Karpas-422 (cell line): Measurements from ENCODE around the gene TAB2. TPM values are rescaled to one million over a fixed set of nuclear protein-coding genes. Genes with fewer than 3 reads are reported as not detected.

ENCODE experiments used
- DNase-seq: peaks from one replicate; pipeline ENCODE4 v3.0.0-alpha.2; 2015
- H2AFZ ChIP-seq: fragments of 200-600 bp; sonication (generic); 2 replicates; pipeline ENCODE4 v1.6.1; 2014; ENCODE audit warnings: antibody characterized with exemption, low read length, mixed read lengths
- H3K27ac ChIP-seq: fragments of 200-600 bp; sonication (generic); 2 replicates; pipeline ENCODE4 v1.5.1; 2014; ENCODE audit warnings: mild to moderate bottlenecking, low read length, moderate library complexity
- H3K27me3 ChIP-seq: fragments of 200-600 bp; sonication (generic); 2 replicates; pipeline ENCODE4 v1.6.1; 2014; ENCODE audit warnings: low read length, mixed read lengths
- H3K36me3 ChIP-seq: fragments of 200-600 bp; sonication (generic); 2 replicates; pipeline ENCODE4 v1.6.1; 2014; ENCODE audit warnings: low read length, mixed read lengths; ENCODE audit not compliant: insufficient read depth
- H3K4me1 ChIP-seq: fragments of 200-600 bp; sonication (generic); 2 replicates; pipeline ENCODE4 v1.6.1; 2014; ENCODE audit warnings: mild to moderate bottlenecking, low read length, mixed read lengths
- H3K4me2 ChIP-seq: fragments of 200-600 bp; sonication (generic); 2 replicates; pipeline ENCODE4 v1.6.1; 2014; ENCODE audit warnings: low read length, low read depth, mild to moderate bottlenecking; ENCODE audit not compliant: poor library complexity, severe bottlenecking
- H3K4me3 ChIP-seq: fragments of 200-600 bp; sonication (generic); 2 replicates; pipeline ENCODE4 v1.5.1; 2014; ENCODE audit warnings: mild to moderate bottlenecking, antibody characterized with exemption, low read length, mixed read lengths
- H3K79me2 ChIP-seq: fragments of 200-600 bp; sonication (generic); 2 replicates; pipeline ENCODE4 v1.6.1; 2014; ENCODE audit warnings: mild to moderate bottlenecking, low read length, mixed read lengths
- H3K9ac ChIP-seq: fragments of 200-600 bp; sonication (generic); 2 replicates; pipeline ENCODE4 v1.6.0; 2014; ENCODE audit warnings: low read length
- H3K9me2 ChIP-seq: fragments of 200-600 bp; sonication (generic), shearing (Covaris generic); replicated peaks from 2 replicates; pipeline ENCODE4 v1.6.0; 2014; ENCODE audit warnings: mild to moderate bottlenecking, low read length, moderate library complexity; ENCODE audit not compliant: insufficient read depth
- H3K9me3 ChIP-seq: fragments of 300-700, 200-600 bp; sonication (generic); 2 replicates; pipeline ENCODE4 v1.6.1; 2014; ENCODE audit warnings: low read length, mixed read lengths
- H4K20me1 ChIP-seq: fragments of 200-600 bp; sonication (generic); 2 replicates; pipeline ENCODE4 v1.6.1; 2014; ENCODE audit warnings: mild to moderate bottlenecking, antibody characterized with exemption, low read length, low read depth; ENCODE audit not compliant: insufficient read depth
- total RNA-seq: library from RNA; depleted of rRNA; stranded (reverse); fragments of >200 nt; shearing (Covaris generic); gene quantifications from 2 replicates; pipeline ENCODE4 v1.2.3, GENCODE V29; 2014; ENCODE audit warnings: low replicate concordance

Gene TAB2
- total RNA-seq, 1 experiment from 2014 or later, result 23.4 TPM

DNA sequence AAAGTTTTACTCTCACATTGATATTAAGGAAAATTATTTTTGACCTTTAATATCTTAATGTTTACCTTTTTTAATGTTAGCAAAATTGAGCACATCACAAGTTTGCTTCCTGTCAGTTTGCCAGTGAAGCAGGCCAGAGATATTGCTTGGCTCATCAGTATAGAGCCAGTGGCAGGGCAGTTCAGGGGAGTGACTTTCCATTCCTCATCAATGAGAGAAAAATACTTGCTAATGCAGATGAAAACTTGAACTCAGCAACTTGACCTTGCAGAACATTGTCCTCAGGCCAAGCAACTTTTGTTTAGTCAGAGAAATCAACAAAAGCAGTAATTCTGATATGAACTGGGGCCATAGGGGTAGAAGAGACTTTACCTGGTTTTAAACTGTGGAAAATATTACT lies 6.9 kb downstream of the TAB2 start:
- Histone ChIP-seq H4K20me1 (peaks cover 88% of the 10 kb centered on the region), H3K27ac (no peak overlapping the region), H3K4me1 (peaks cover 41% of the 10 kb centered on the region), H3K9me3 (no peaks in the 10 kb centered on the region), H3K4me3 (no peak overlapping the region), H3K9ac (no peak overlapping the region), H3K36me3 (no peaks in the 10 kb centered on the region), H3K9me2 (no peaks in the 10 kb centered on the region), H2AFZ (no peak overlapping the region), H3K79me2 (peaks cover 97% of the 10 kb centered on the region), H3K4me2 (no peak overlapping the region), H3K27me3 (no peaks in the 10 kb centered on the region)
- DNase-seq, result no peak

GRCh38 chr6:149325648-149326236 lies 8.2 kb downstream of the TAB2 start:
- Histone ChIP-seq H3K27me3 (no peaks in the 10 kb centered on the region), H2AFZ (no peak overlapping the region), H3K4me3 (no peak overlapping the region), H3K9me2 (no peaks in the 10 kb centered on the region), H3K4me2 (no peak overlapping the region), H3K27ac (no peak overlapping the region), H3K79me2 (peaks cover 97% of the 10 kb centered on the region), H3K4me1 (peaks cover 39% of the 10 kb centered on the region), H3K36me3 (no peaks in the 10 kb centered on the region), H3K9me3 (no peaks in the 10 kb centered on the region), H3K9ac (no peak overlapping the region), H4K20me1 (peaks cover 85% of the 10 kb centered on the region)
- DNase-seq, result no peak

GRCh38 chr6:149327638-149328037 lies 10.1 kb downstream of the TAB2 start:
- Histone ChIP-seq H2AFZ (no peak overlapping the region), H3K9ac (no peak overlapping the region), H3K9me2 (no peaks in the 10 kb centered on the region), H3K27ac (no peak overlapping the region), H3K27me3 (no peaks in the 10 kb centered on the region), H3K4me3 (no peak overlapping the region), H3K36me3 (no peaks in the 10 kb centered on the region), H3K4me1 (peaks cover 36% of the 10 kb centered on the region), H3K4me2 (no peak overlapping the region), H3K9me3 (no peaks in the 10 kb centered on the region), H4K20me1 (peaks cover 86% of the 10 kb centered on the region), H3K79me2 (peaks cover 97% of the 10 kb centered on the region)
- no peak for DNase-seq

DNA sequence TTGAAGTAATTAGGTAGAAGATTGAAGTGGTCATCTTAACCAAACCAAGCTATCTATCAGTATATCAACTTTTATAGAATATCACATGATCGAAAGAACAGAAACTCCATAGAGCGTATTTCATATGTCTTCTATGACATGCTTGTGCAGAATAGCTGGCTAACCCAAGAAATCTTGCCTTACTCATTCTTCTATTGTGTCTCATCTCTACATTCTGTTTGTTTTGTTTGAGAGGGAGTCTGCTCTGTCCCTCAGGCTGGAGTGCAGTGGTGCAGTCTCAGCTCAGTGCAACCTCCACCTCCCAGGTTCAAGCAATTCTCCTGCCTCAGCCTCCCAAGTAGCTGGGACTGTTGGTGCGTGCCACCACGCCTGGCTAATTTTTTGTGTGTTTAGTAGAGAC lies 10.6 kb downstream of the TAB2 start:
- peaks cover 32% of the 10 kb centered on the region for H3K4me1 ChIP-seq
- H3K9me3 ChIP-seq, result no peaks in the 10 kb centered on the region
- no peak for DNase-seq
- H3K27me3 ChIP-seq, result no peaks in the 10 kb centered on the region
- H3K9ac ChIP-seq, result no peak overlapping the region
- H3K9me2 ChIP-seq, result no peaks in the 10 kb centered on the region
- no peak overlapping the region for H3K27ac ChIP-seq
- H3K36me3 ChIP-seq, result no peaks in the 10 kb centered on the region
- H4K20me1 ChIP-seq, result peaks cover 85% of the 10 kb centered on the region
- H3K4me2 ChIP-seq, result no peak overlapping the region
- peaks cover 97% of the 10 kb centered on the region for H3K79me2 ChIP-seq
- no peak overlapping the region for H3K4me3 ChIP-seq
- no peak overlapping the region for H2AFZ ChIP-seq

- H4K20me1 ChIP-seq, result peaks cover 89% of the 10 kb centered on the region
- no peak overlapping the region for H3K4me3 ChIP-seq
- no peak for DNase-seq
- no peak overlapping the region for H2AFZ ChIP-seq
- H3K27me3 ChIP-seq, result no peaks in the 10 kb centered on the region
- no peaks in the 10 kb centered on the region for H3K36me3 ChIP-seq
- H3K4me2 ChIP-seq, result no peak overlapping the region
- no peaks in the 10 kb centered on the region for H3K9me2 ChIP-seq
- no peaks in the 10 kb centered on the region for H3K9me3 ChIP-seq
- H3K9ac ChIP-seq, result no peak overlapping the region
- peaks cover 97% of the 10 kb centered on the region for H3K79me2 ChIP-seq
- no peak overlapping the region for H3K27ac ChIP-seq
- peaks cover 22% of the 10 kb centered on the region for H3K4me1 ChIP-seq
Measured at GRCh38 chr6:149329529-149329928, 12.0 kb downstream of the TAB2 start.

DNA sequence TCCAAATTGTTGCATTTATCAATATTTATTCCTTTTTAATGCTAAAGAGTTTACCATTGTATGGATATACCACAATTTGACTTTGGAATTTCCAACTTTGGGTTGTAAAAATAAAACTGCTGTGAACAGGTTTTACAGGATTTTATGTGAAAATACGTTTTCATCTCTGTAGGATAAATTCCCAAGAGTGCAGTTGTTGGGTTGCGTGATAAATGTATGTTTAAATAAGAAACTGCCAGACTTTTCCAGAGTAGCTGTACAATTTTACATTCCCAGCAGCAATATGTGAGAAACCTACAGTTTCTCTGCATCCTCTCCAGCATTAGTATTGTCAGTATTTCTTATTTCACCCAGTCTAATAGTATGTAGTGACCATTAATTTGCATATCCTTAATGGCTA lies 12.6 kb downstream of the TAB2 start:
- H3K9me2 ChIP-seq, result no peaks in the 10 kb centered on the region
- H3K9ac ChIP-seq, result no peak overlapping the region
- H4K20me1 ChIP-seq, result peaks cover 88% of the 10 kb centered on the region
- no peak overlapping the region for H3K4me3 ChIP-seq
- H2AFZ ChIP-seq, result no peak overlapping the region
- H3K27me3 ChIP-seq, result no peaks in the 10 kb centered on the region
- peaks cover 22% of the 10 kb centered on the region for H3K4me1 ChIP-seq
- no peak overlapping the region for H3K4me2 ChIP-seq
- H3K36me3 ChIP-seq, result no peaks in the 10 kb centered on the region
- H3K9me3 ChIP-seq, result no peaks in the 10 kb centered on the region
- peaks cover 96% of the 10 kb centered on the region for H3K79me2 ChIP-seq
- H3K27ac ChIP-seq, result no peak overlapping the region
- DNase-seq, result no peak

DNA sequence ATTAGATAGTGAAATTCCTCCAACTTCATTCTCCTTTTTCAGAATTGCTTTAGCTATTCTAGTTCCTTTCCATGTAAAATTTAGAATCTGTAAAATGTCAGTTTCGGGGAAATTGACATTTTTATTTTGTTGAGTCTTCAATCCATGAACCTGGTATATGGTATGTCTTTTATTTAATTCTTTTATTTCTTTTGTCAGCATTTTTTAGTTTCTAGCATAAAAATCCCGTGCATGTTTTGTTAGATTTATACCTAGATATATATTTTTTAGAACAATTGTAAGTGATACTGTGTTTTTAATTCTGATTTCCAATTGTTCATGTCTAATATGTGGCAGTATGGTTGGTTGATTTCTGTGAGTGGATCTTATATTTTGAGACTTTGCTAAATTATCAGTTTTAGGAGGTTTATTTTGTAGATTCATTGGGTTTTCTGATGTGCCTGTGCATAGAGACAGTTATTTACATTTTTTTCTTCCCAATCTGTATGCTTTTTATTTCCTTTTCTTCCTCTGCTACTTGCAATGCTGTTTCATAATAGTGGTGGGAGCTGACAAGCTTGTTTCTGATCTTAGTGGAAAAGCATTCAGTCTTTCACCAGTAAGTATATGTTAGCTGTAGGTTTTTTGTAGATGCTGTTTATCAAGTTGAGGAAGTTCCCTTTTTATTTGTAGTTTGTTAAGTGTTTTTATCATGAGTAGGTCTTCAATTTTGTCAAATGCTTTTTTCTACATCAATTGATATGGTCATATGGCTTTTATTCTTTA lies 13.7 kb downstream of the TAB2 start:
- no peak overlapping the region for H3K4me3 ChIP-seq
- H3K4me2 ChIP-seq, result no peak overlapping the region
- H4K20me1 ChIP-seq, result peaks cover 88% of the 10 kb centered on the region
- no peaks in the 10 kb centered on the region for H3K9me2 ChIP-seq
- DNase-seq, result no peak
- no peak overlapping the region for H2AFZ ChIP-seq
- H3K79me2 ChIP-seq, result peaks cover 94% of the 10 kb centered on the region
- H3K36me3 ChIP-seq, result no peaks in the 10 kb centered on the region
- no peaks in the 10 kb centered on the region for H3K27me3 ChIP-seq
- H3K27ac ChIP-seq, result no peak overlapping the region
- no peaks in the 10 kb centered on the region for H3K9me3 ChIP-seq
- H3K9ac ChIP-seq, result no peak overlapping the region
- peaks cover 25% of the 10 kb centered on the region for H3K4me1 ChIP-seq

- peaks cover 87% of the 10 kb centered on the region for H4K20me1 ChIP-seq
- H2AFZ ChIP-seq, result no peak overlapping the region
- no peak overlapping the region for H3K27ac ChIP-seq
- H3K9me2 ChIP-seq, result no peaks in the 10 kb centered on the region
- no peak overlapping the region for H3K4me3 ChIP-seq
- H3K27me3 ChIP-seq, result no peaks in the 10 kb centered on the region
- H3K9ac ChIP-seq, result no peak overlapping the region
- no peak for DNase-seq
- no peak overlapping the region for H3K4me2 ChIP-seq
- H3K9me3 ChIP-seq, result no peaks in the 10 kb centered on the region
- H3K4me1 ChIP-seq, result peaks cover 30% of the 10 kb centered on the region
- no peaks in the 10 kb centered on the region for H3K36me3 ChIP-seq
- peaks cover 94% of the 10 kb centered on the region for H3K79me2 ChIP-seq
Measured at GRCh38 chr6:149331871-149332270, 14.4 kb downstream of the TAB2 start.
